IMR-90 (cell line): ENCODE measurements around the gene GP1BA.

ENCODE experiments used
- MAZ ChIP-seq: IDR thresholded peaks from 2 replicates; pipeline ENCODE4 v1.6.1; 2012; ENCODE audit warnings: low read depth, mild to moderate bottlenecking, low read length, improper control_type of control experiment, moderate library complexity, borderline replicate concordance
- MXI1 ChIP-seq: IDR thresholded peaks from 2 replicates; pipeline ENCODE4 v1.6.1; 2012; ENCODE audit warnings: low read depth, mild to moderate bottlenecking, low read length, moderate library complexity, borderline replicate concordance
- NFE2L2 ChIP-seq: fragments of 150-350 bp; IDR thresholded peaks from 2 replicates; pipeline ENCODE4 v1.6.1; 2016; ENCODE audit warnings: low read depth, mild to moderate bottlenecking, low read length
- POLR2A ChIP-seq: IDR thresholded peaks from 2 replicates; pipeline ENCODE4 v1.6.1; 2012; ENCODE audit warnings: mild to moderate bottlenecking, low read depth, low read length
- RFX5 ChIP-seq: IDR thresholded peaks from 2 replicates; pipeline ENCODE4 v1.8.0; 2012; ENCODE audit warnings: low read depth, mild to moderate bottlenecking, low read length, moderate library complexity
- SMC3 ChIP-seq: fragments of 150-350 bp; IDR thresholded peaks from 2 replicates; pipeline ENCODE4 v1.6.1; 2016; ENCODE audit warnings: low read depth, mild to moderate bottlenecking, antibody characterized with exemption, low read length, moderate library complexity
- TF ChIP-seq, protein P1 (sequence below): conservative IDR thresholded peaks from 2 replicates; pipeline ENCODE4 v1.5.1; 2012; ENCODE audit warnings: mild to moderate bottlenecking, low read depth, low read length, improper control_type of control experiment
- TF ChIP-seq, protein P2 (sequence below): fragments of 150-350 bp; IDR thresholded peaks from 2 replicates; pipeline ENCODE4 v1.6.1; 2017; ENCODE audit warnings: mild to moderate bottlenecking, antibody characterized with exemption, low read length, low read depth

DNA sequence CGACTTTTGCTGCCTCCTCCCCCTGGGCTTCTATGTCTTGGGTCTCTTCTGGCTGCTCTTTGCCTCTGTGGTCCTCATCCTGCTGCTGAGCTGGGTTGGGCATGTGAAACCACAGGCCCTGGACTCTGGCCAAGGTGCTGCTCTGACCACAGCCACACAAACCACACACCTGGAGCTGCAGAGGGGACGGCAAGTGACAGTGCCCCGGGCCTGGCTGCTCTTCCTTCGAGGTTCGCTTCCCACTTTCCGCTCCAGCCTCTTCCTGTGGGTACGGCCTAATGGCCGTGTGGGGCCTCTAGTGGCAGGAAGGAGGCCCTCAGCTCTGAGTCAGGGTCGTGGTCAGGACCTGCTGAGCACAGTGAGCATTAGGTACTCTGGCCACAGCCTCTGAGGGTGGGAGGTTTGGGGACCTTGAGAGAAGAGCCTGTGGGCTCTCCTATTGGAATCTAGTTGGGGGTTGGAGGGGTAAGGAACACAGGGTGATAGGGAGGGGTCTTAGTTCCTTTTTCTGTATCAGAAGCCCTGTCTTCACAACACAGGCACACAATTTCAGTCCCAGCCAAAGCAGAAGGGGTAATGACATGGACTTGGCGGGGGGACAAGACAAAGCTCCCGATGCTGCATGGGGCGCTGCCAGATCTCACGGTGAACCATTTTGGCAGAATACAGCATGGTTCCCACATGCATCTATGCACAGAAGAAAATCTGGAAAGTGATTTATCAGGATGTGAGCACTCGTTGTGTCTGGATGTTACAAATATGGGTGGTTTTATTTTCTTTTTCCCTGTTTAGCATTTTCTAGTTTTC lies 2.3 kb downstream of the GP1BA start:
- TF ChIP-seq POLR2A: no peak
- TF ChIP-seq, protein P1, sequence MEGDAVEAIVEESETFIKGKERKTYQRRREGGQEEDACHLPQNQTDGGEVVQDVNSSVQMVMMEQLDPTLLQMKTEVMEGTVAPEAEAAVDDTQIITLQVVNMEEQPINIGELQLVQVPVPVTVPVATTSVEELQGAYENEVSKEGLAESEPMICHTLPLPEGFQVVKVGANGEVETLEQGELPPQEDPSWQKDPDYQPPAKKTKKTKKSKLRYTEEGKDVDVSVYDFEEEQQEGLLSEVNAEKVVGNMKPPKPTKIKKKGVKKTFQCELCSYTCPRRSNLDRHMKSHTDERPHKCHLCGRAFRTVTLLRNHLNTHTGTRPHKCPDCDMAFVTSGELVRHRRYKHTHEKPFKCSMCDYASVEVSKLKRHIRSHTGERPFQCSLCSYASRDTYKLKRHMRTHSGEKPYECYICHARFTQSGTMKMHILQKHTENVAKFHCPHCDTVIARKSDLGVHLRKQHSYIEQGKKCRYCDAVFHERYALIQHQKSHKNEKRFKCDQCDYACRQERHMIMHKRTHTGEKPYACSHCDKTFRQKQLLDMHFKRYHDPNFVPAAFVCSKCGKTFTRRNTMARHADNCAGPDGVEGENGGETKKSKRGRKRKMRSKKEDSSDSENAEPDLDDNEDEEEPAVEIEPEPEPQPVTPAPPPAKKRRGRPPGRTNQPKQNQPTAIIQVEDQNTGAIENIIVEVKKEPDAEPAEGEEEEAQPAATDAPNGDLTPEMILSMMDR: peak; percentile 34; the same call in 1 of the 2 replicates
- TF ChIP-seq MAZ: no peak
- no peak for TF ChIP-seq RFX5
- no peak for TF ChIP-seq NFE2L2
- TF ChIP-seq, protein P2, sequence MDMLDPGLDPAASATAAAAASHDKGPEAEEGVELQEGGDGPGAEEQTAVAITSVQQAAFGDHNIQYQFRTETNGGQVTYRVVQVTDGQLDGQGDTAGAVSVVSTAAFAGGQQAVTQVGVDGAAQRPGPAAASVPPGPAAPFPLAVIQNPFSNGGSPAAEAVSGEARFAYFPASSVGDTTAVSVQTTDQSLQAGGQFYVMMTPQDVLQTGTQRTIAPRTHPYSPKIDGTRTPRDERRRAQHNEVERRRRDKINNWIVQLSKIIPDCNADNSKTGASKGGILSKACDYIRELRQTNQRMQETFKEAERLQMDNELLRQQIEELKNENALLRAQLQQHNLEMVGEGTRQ: no peak
- TF ChIP-seq MXI1: no peak
- 0 out of 2 replicates have a peak, but pooled peaks have one; percentile 22 for TF ChIP-seq SMC3
